Measurements from ENCODE around the gene PPP1R13B.

Gene PPP1R13B

GRCh38 chr14:103716091-103716801 lies 131.1 kb downstream of the PPP1R13B start:
- ATAC-seq (ENCODE audit: low read depth) (no peak), DNase-seq (ENCODE audit: low spot score in 2 of 2) (peak in 1 of 2 donors; percentile 31)
- Mint-ChIP-seq H3K27me3 (no peaks in the 10 kb centered on the region), H3K27ac (no peak overlapping the region), H3K4me1 (peaks cover 26% of the 10 kb centered on the region), H3K36me3 (no peaks in the 10 kb centered on the region), H3K4me3 (peak overlapping the region; percentile 82), H3K9me3 (no peaks in the 10 kb centered on the region)

GRCh38 chr14:103715052-103716000 lies 132.0 kb downstream of the PPP1R13B start, which contains the start of the genes XRCC3 and ZFYVE21:
Gene XRCC3, minus strand, starts transcription at chr14:103715451. Its CDS starts 4,364 bp downstream, at chr14:103711087.
Gene ZFYVE21, plus strand, starts transcription at chr14:103715810. Its CDS starts 32 bp downstream, at chr14:103715842.
- Mint-ChIP-seq H3K36me3 (no peaks in the 10 kb centered on the region), H3K27ac (peak within 1 kb of the TSS; percentile 91), H3K4me1 (peaks cover 26% of the 10 kb centered on the region), H3K4me3 (peak within 1 kb of the TSS; percentile 98), H3K9me3 (no peaks in the 10 kb centered on the region), H3K27me3 (no peaks in the 10 kb centered on the region)
- DNase-seq (ENCODE audit: low spot score in 2 of 2), result peak; percentile 97 to 99
- ATAC-seq (ENCODE audit: low read depth), result peak; percentile 93

GRCh38 chr14:103714063-103714724 lies 133.2 kb downstream of the PPP1R13B start:
- H3K9me3 Mint-ChIP-seq, result no peaks in the 10 kb centered on the region
- peak overlapping the region; percentile 98 for H3K4me3 Mint-ChIP-seq
- no peak overlapping the region for H3K27ac Mint-ChIP-seq
- no peak for ATAC-seq (ENCODE audit: low read depth)
- no peak for DNase-seq (ENCODE audit: low spot score in 2 of 2)
- no peaks in the 10 kb centered on the region for H3K27me3 Mint-ChIP-seq
- H3K4me1 Mint-ChIP-seq, result peaks cover 23% of the 10 kb centered on the region
- H3K36me3 Mint-ChIP-seq, result no peaks in the 10 kb centered on the region

GRCh38 chr14:103713304-103714062 lies 133.9 kb downstream of the PPP1R13B start:
- no peaks in the 10 kb centered on the region for H3K27me3 Mint-ChIP-seq
- DNase-seq (ENCODE audit: low spot score in 2 of 2), result no peak
- no peak overlapping the region for H3K27ac Mint-ChIP-seq
- H3K4me3 Mint-ChIP-seq, result peak overlapping the region; percentile 5
- no peaks in the 10 kb centered on the region for H3K9me3 Mint-ChIP-seq
- peaks cover 19% of the 10 kb centered on the region for H3K4me1 Mint-ChIP-seq
- H3K36me3 Mint-ChIP-seq, result no peaks in the 10 kb centered on the region
- no peak for ATAC-seq (ENCODE audit: low read depth)

GRCh38 chr14:103712633-103713247 lies 134.6 kb downstream of the PPP1R13B start:
- ATAC-seq (ENCODE audit: low read depth), result no peak
- DNase-seq (ENCODE audit: low spot score in 2 of 2), result no peak
- Mint-ChIP-seq H3K27ac (no peak overlapping the region), H3K4me1 (peaks cover 13% of the 10 kb centered on the region), H3K27me3 (no peaks in the 10 kb centered on the region), H3K4me3 (no peak overlapping the region), H3K9me3 (no peaks in the 10 kb centered on the region), H3K36me3 (no peaks in the 10 kb centered on the region)

- DNase-seq (ENCODE audit: low spot score in 2 of 2) (no peak), ATAC-seq (ENCODE audit: low read depth) (no peak)
- no peaks in the 10 kb centered on the region for H3K9me3 Mint-ChIP-seq
Observed at GRCh38 chr14:103711516-103712431, 135.6 kb downstream of the PPP1R13B start.

GRCh38 chr14:103710771-103711377 lies 136.5 kb downstream of the PPP1R13B start:
- no peaks in the 10 kb centered on the region for H3K27me3 Mint-ChIP-seq
- DNase-seq (ENCODE audit: low spot score in 2 of 2) (no peak), ATAC-seq (ENCODE audit: low read depth) (no peak)
- no peak overlapping the region for H3K4me3 Mint-ChIP-seq
- no peak overlapping the region for H3K27ac Mint-ChIP-seq
- H3K9me3 Mint-ChIP-seq, result no peaks in the 10 kb centered on the region
- no peaks in the 10 kb centered on the region for H3K36me3 Mint-ChIP-seq
- peaks cover 8% of the 10 kb centered on the region for H3K4me1 Mint-ChIP-seq

More at GRCh38 chr14:103711516-103712431, 135.6 kb downstream of the PPP1R13B start:
- no peak overlapping the region for H3K27ac Mint-ChIP-seq
- H3K4me3 Mint-ChIP-seq, result no peak overlapping the region
- no peaks in the 10 kb centered on the region for H3K27me3 Mint-ChIP-seq
- no peaks in the 10 kb centered on the region for H3K36me3 Mint-ChIP-seq
- H3K4me1 Mint-ChIP-seq, result peaks cover 8% of the 10 kb centered on the region

- Mint-ChIP-seq H3K4me3 (no peak overlapping the region), H3K27me3 (no peaks in the 10 kb centered on the region), H3K36me3 (peaks cover 2% of the 10 kb centered on the region), H3K27ac (no peak overlapping the region), H3K4me1 (peaks cover 5% of the 10 kb centered on the region), H3K9me3 (no peaks in the 10 kb centered on the region)
- ATAC-seq (ENCODE audit: low read depth) (no peak), DNase-seq (ENCODE audit: low spot score in 2 of 2) (no peak)
Observed at GRCh38 chr14:103709814-103710213, 137.6 kb downstream of the PPP1R13B start.

GRCh38 chr14:103708750-103709187 lies 138.6 kb downstream of the PPP1R13B start:
- DNase-seq (ENCODE audit: low spot score in 2 of 2), result no peak
- no peak for ATAC-seq (ENCODE audit: low read depth)
- no peak overlapping the region for H3K27ac Mint-ChIP-seq
- no peaks in the 10 kb centered on the region for H3K9me3 Mint-ChIP-seq
- H3K4me1 Mint-ChIP-seq, result peaks cover 2% of the 10 kb centered on the region
- no peaks in the 10 kb centered on the region for H3K27me3 Mint-ChIP-seq
- H3K36me3 Mint-ChIP-seq, result peaks cover 4% of the 10 kb centered on the region
- H3K4me3 Mint-ChIP-seq, result no peak overlapping the region

- H3K27me3 Mint-ChIP-seq, result no peaks in the 10 kb centered on the region
- no peak for DNase-seq (ENCODE audit: low spot score in 2 of 2)
- peaks cover 9% of the 10 kb centered on the region for H3K4me1 Mint-ChIP-seq
- H3K36me3 Mint-ChIP-seq, result peaks cover 7% of the 10 kb centered on the region
- no peak for ATAC-seq (ENCODE audit: low read depth)
- H3K4me3 Mint-ChIP-seq, result no peak overlapping the region
- no peak overlapping the region for H3K27ac Mint-ChIP-seq
- H3K9me3 Mint-ChIP-seq, result no peaks in the 10 kb centered on the region
Observed at GRCh38 chr14:103707329-103708263, 139.8 kb downstream of the PPP1R13B start.

All from memory B cell (primary cell).